Astrocyte of the spinal cord (primary cell): ENCODE data around the gene TRIM46.
"Not testable (repeated sequence)": the region's sequence is repeated elsewhere in the genome, so short reads cannot be mapped to it uniquely, and the experiment has no call there.

Source experiments
- DNase-seq: peaks from one replicate; pipeline ENCODE4 v3.0.0; 2011; ENCODE audit warnings: low read depth, low spot score
- H3K4me3 ChIP-seq: 2 replicates; pipeline ENCODE4 v1.5.1; 2011; ENCODE audit warnings: low read depth, mild to moderate bottlenecking, low read length, moderate library complexity
- in situ Hi-C: cut with HindIII; loops from 2 replicates; pipeline ENCODE4 v1.10.0; 2017; ENCODE audit warnings: low sequenced_read_pairs
- TF ChIP-seq, protein P1 (sequence below): IDR thresholded peaks from 2 replicates; pipeline ENCODE4 v1.5.1; 2012; ENCODE audit warnings: low read depth, mild to moderate bottlenecking, low read length, inconsistent platforms

The TRIM46 gene

DNA sequence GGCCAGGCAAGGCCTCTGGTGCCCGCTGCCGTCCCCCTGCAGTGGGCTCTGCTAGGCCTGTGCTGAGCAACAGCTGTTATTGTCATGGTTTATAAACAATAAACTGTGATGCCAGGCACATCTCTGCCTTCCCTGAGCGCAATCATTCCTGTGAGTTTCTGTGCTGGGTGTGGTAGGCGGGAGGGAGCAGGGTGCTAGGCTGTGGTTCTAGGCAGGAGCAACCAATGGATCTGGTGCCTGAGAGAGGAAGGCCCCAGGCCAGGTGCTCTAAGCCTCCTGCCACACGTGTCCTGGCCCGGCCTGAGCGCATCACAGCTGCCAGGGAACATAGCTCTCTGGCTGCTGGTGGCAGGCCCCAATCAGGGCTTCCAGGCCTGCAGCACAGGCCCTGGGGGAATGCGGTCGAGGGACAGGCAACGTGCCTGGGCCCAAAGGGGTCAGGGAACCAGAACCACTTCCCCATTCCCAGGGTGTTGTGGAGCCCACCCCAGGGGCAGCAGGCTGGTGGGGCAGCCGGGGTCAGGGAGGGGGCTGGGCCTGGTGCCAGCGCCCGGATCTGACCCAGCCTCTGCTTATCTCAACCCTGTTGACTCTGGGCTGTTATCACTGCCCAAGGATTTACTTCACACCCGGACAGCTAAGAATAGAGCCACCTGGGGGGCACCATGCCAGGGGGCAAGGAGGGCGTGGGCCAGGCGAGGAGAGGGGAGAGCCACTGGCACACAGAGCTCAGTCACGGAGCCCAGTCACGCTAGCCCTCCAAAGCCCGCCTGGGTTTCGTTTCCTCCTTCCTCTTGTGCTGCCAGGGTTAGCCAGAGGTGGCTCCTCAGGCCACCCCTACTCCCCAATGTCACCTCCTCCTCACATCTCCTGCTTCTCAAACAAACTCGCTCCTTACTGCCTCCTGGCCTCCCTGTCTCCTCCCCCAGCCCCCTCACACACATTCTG lies 11.5 kb downstream of the TRIM46 start:
- no peak overlapping the region for H3K4me3 ChIP-seq
- no peak for DNase-seq
- TF ChIP-seq, protein P1, sequence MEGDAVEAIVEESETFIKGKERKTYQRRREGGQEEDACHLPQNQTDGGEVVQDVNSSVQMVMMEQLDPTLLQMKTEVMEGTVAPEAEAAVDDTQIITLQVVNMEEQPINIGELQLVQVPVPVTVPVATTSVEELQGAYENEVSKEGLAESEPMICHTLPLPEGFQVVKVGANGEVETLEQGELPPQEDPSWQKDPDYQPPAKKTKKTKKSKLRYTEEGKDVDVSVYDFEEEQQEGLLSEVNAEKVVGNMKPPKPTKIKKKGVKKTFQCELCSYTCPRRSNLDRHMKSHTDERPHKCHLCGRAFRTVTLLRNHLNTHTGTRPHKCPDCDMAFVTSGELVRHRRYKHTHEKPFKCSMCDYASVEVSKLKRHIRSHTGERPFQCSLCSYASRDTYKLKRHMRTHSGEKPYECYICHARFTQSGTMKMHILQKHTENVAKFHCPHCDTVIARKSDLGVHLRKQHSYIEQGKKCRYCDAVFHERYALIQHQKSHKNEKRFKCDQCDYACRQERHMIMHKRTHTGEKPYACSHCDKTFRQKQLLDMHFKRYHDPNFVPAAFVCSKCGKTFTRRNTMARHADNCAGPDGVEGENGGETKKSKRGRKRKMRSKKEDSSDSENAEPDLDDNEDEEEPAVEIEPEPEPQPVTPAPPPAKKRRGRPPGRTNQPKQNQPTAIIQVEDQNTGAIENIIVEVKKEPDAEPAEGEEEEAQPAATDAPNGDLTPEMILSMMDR, result no peak
- in situ Hi-C loops, result no loop called here

DNA sequence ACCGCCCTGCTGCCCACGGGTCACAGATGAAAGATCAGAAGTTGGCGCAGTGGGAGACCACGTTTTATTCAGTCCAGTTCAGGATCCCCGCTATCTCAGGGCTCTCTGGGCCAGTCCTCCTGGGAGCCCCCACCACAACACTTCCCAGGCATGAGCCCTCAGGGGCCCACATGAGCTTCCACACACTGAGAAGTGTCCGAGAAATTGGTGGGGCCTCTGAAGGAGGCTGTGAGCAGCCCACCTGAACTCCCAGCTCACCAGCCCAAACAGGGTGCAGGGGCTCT lies 12.1 kb downstream of the TRIM46 start:
- no peak overlapping the region for H3K4me3 ChIP-seq
- DNase-seq, result no peak
- TF ChIP-seq, protein P1, result no peak
- in situ Hi-C loops, result no loop called here

DNA sequence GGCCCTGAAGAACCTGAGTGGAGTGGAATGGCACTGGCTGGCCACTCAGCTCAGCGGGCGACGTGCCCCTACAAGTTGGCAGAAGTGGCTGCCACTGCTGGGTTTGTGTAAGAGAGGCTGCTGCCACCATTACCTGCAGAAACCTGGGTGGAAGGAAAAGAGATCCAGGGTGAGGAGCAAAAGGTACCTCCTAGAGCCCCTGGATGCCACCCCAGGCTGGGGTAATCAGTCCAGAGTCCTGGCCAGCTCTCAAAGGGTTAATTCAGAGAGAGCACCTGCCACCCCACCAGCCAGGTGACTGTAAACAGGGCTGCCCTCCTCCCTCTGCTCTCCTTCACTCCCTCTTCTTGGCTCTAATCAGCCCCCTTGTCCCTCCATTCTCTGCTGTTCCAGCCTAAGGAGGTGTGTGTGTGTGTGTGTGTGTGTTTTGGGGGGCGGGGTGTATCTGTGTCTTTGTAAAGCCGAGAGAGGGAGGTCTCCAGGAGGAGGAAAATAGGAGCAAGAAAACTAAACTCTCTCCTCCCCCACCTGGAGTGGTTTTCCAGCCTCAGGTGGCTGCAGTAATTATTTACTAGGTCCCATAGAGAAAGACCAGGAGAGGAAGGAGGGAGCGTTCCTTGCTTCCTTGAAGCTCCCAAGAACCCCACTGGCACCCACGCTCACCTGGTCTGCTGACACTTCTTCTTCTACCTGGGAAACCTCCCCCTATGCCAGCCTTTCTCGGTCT lies 12.6 kb downstream of the TRIM46 start:
- H3K4me3 ChIP-seq, result no peak overlapping the region
- in situ Hi-C loops, result no loop called here
- TF ChIP-seq, protein P1, result no peak
- no peak for DNase-seq

DNA sequence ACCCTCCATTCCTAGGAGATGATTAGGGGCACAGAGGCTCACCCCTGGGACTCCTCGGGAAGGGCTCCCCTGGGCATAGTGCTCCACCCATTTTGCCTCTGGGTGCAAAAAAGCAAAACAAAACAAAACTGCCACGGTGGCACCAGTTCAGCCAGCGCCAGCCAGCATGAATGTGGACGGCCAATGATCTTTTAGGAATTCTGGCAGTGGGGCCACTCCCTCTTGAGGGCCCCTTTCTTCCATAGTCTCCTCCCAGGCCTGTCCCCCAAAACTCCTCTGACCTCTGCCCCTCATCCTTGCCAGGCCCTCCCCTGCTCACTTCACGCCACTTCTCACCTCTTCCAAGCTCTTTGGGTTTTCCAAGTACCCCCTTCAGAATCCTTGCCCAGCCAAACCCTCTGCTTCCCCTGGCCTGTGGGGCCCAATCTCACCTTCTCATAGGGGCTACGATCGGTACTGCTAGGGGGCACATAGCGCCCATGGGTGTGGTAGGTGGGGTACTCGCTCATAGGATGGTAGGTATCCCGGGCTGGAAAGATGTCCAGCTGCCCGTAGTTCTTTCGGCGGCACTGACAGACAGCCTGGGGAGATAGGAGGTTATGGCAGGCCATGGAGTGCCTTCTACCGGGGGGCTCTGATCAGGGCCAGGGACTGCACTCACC lies 13.3 kb downstream of the TRIM46 start:
- in situ Hi-C loops, result no loop called here
- H3K4me3 ChIP-seq, result no peak overlapping the region
- TF ChIP-seq, protein P1, result no peak
- DNase-seq, result no peak

DNA sequence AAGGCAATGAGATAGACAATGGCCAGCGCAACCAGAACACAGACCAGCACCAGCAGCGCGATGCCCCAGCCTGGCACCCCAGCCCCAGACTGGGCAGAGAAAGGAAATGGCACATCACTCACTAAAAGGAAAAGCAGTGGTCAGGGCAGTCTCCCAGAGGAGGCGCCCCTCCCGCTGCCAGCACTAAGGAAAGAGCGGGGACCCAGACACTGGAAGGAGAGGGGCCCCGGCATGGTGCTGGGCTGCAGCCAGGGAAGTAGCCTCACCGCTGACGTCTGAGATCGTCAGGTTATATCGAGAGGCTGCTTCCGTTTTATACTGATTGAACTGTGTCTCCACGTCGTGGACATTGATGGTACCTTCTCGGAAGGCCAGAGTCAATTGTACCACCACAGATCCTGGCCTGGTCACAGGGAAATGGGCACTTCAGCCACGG lies 13.8 kb downstream of the TRIM46 start:
- TF ChIP-seq, protein P1, result no peak
- in situ Hi-C loops, result no loop called here
- no peak for DNase-seq
- no peak overlapping the region for H3K4me3 ChIP-seq

DNA sequence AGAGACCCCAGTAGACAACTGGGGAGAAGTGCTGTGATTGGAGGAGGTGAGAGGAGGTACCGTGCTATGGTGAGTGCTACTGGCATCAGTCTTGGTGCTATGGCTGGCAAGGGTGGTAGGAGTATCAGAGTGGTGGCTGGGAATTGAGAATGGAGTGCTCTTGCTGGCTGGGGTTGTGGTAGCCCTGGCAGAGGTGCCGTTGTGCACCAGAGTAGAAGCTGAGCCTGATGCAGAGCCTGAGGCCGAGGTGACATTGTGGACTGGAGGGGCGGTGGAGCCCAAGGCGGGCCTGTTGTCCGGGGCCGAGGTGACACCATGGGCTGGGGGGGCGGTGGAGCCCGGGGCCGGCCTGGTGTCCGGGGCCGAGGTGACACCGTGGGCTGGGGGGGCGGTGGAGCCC lies 14.6 kb downstream of the TRIM46 start:
- in situ Hi-C loops, result no loop called here
- DNase-seq, result no peak
- no peak overlapping the region for H3K4me3 ChIP-seq
- TF ChIP-seq, protein P1, result no peak

DNA sequence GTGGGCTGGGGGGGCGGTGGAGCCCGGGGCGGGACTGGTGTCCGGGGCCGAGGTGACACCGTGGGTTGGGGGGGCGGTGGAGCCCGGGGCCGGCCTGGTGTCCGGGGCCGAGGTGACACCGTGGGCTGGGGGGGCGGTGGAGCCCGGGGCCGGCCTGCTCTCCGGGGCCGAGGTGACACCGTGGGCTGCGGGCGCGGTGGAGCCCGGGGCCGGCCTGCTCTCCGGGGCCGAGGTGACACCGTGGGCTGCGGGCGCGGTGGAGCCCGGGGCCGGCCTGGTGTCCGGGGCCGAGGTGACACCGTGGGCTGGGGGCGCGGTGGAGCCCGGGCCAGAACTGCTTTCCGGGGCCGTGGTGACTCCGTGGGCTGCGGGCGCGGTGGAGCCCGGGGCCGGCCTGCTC lies 16.3 kb downstream of the TRIM46 start:
- H3K4me3 ChIP-seq, in situ Hi-C loops, DNase-seq: not testable (repeated sequence)
